IPS DF 6.9 (cell line): Measurements from ENCODE around the gene RANBP3L.
A peak's percentile ranks its signal among the peaks of the same experiment; 100 is the strongest.

Experiments used
- DNase-seq: peaks from one replicate; pipeline ENCODE4 v3.0.0-alpha.2; 2013; ENCODE audit warnings: low read depth, low spot score
- H3K27ac ChIP-seq: one replicate; pipeline ENCODE4 v1.5.1; 2013; ENCODE audit warnings: low read length, control low read depth
- H3K27me3 ChIP-seq: 2 replicates; pipeline ENCODE4 v1.6.1; 2013; ENCODE audit warnings: mild to moderate bottlenecking, low read length; ENCODE audit not compliant: control insufficient read depth, insufficient read depth
- H3K36me3 ChIP-seq: 2 replicates; pipeline ENCODE4 v1.6.1; 2013; ENCODE audit warnings: low read length; ENCODE audit not compliant: control insufficient read depth, insufficient read depth
- H3K4me1 ChIP-seq: 2 replicates; pipeline ENCODE4 v1.6.1; 2013; ENCODE audit warnings: low read length; ENCODE audit not compliant: control insufficient read depth, insufficient read depth
- H3K4me3 ChIP-seq: 2 replicates; pipeline ENCODE4 v1.5.1; 2013; ENCODE audit warnings: mild to moderate bottlenecking, low read length
- H3K9me3 ChIP-seq: 2 replicates; pipeline ENCODE4 v1.6.1; 2013; ENCODE audit warnings: low read length, inconsistent platforms; ENCODE audit not compliant: control insufficient read depth, insufficient read depth
- WGBS: extraction: QIAGEN DNeasy Blood & Tissue Kit; methylation state at CpG from one replicate; pipeline ENCODE4 v1.1.7; 2013; ENCODE audit warnings: mixed read lengths, missing lambda C conversion rate; ENCODE audit not compliant: insufficient read length, insufficient coverage; 5-methylcytosine and 5-hydroxymethylcytosine counted together

RANBP3L gene

GRCh38 chr5:36312953-36313672 lies 11.4 kb upstream of the RANBP3L start:
- DNase-seq: no peak
- Histone ChIP-seq H3K36me3 (no peaks in the 10 kb centered on the region), H3K9me3 (no peaks in the 10 kb centered on the region), H3K4me3 (no peak overlapping the region), H3K27me3 (no peaks in the 10 kb centered on the region), H3K4me1 (no peaks in the 10 kb centered on the region), H3K27ac (no peak overlapping the region)
- WGBS: no CpG with 5 or more reads among the region's 1 CpG

GRCh38 chr5:36311956-36312355 lies 10.3 kb upstream of the RANBP3L start:
- no peak overlapping the region for H3K4me3 ChIP-seq
- WGBS: no CpG with 5 or more reads among the region's 1 CpG
- H3K27ac ChIP-seq: no peak overlapping the region
- no peak for DNase-seq
- H3K4me1 ChIP-seq: no peaks in the 10 kb centered on the region
- H3K36me3 ChIP-seq: no peaks in the 10 kb centered on the region
- H3K27me3 ChIP-seq: no peaks in the 10 kb centered on the region
- no peaks in the 10 kb centered on the region for H3K9me3 ChIP-seq

- no CpG with 5 or more reads among the region's 3 CpGs for WGBS
- Histone ChIP-seq H3K27ac (no peak overlapping the region), H3K4me1 (no peaks in the 10 kb centered on the region), H3K9me3 (no peaks in the 10 kb centered on the region), H3K36me3 (no peaks in the 10 kb centered on the region), H3K4me3 (no peak overlapping the region), H3K27me3 (no peaks in the 10 kb centered on the region)
- no peak for DNase-seq
These were observed 8.4 kb upstream of the RANBP3L start for GRCh38 chr5:36310138-36310537.

GRCh38 chr5:36305571-36306326 lies 4.0 kb upstream of the RANBP3L start:
- no peaks in the 10 kb centered on the region for H3K27me3 ChIP-seq
- no peaks in the 10 kb centered on the region for H3K9me3 ChIP-seq
- H3K27ac ChIP-seq: no peak overlapping the region
- no peaks in the 10 kb centered on the region for H3K36me3 ChIP-seq
- peak; percentile 5 for DNase-seq
- WGBS: no CpG with 5 or more reads among the region's 4 CpGs
- no peak overlapping the region for H3K4me3 ChIP-seq
- no peaks in the 10 kb centered on the region for H3K4me1 ChIP-seq

GRCh38 chr5:36304095-36304805 lies 2.5 kb upstream of the RANBP3L start:
- Histone ChIP-seq H3K27me3 (no peaks in the 10 kb centered on the region), H3K36me3 (no peaks in the 10 kb centered on the region), H3K27ac (no peak overlapping the region), H3K4me3 (no peak overlapping the region), H3K9me3 (no peaks in the 10 kb centered on the region), H3K4me1 (no peaks in the 10 kb centered on the region)
- no peak for DNase-seq
- WGBS: no CpG with 5 or more reads among the region's 7 CpGs

GRCh38 chr5:36300927-36301540 lies 668 bp downstream of the RANBP3L start:
- Histone ChIP-seq H3K4me1 (no peaks in the 10 kb centered on the region), H3K27me3 (no peaks in the 10 kb centered on the region), H3K27ac (no peak overlapping the region), H3K36me3 (no peaks in the 10 kb centered on the region), H3K9me3 (no peaks in the 10 kb centered on the region), H3K4me3 (no peak overlapping the region)
- WGBS: no CpG with 5 or more reads among the region's 4 CpGs
- no peak for DNase-seq

- Histone ChIP-seq H3K27ac (no peak overlapping the region), H3K4me1 (no peaks in the 10 kb centered on the region), H3K9me3 (no peaks in the 10 kb centered on the region), H3K4me3 (no peak overlapping the region), H3K36me3 (no peaks in the 10 kb centered on the region), H3K27me3 (no peaks in the 10 kb centered on the region)
- no CpG with 5 or more reads among the region's 3 CpGs for whole genome bisulfite sequencing
- DNase-seq: no peak
These were observed 1.3 kb downstream of the RANBP3L start for GRCh38 chr5:36300191-36300926.

- no peak overlapping the region for H3K27ac ChIP-seq
- H3K4me3 ChIP-seq: no peak overlapping the region
- H3K4me1 ChIP-seq: no peaks in the 10 kb centered on the region
- DNase-seq: no peak
- no peaks in the 10 kb centered on the region for H3K27me3 ChIP-seq
- no peaks in the 10 kb centered on the region for H3K36me3 ChIP-seq
- no peaks in the 10 kb centered on the region for H3K9me3 ChIP-seq
These were observed 3.1 kb downstream of the RANBP3L start for GRCh38 chr5:36298552-36298951.

GRCh38 chr5:36297653-36298052 lies 4.0 kb downstream of the RANBP3L start:
- no CpG with 5 or more reads among the region's 3 CpGs for WGBS
- Histone ChIP-seq H3K36me3 (no peaks in the 10 kb centered on the region), H3K4me1 (no peaks in the 10 kb centered on the region), H3K9me3 (no peaks in the 10 kb centered on the region), H3K4me3 (no peak overlapping the region), H3K27me3 (no peaks in the 10 kb centered on the region), H3K27ac (no peak overlapping the region)
- DNase-seq: no peak
